ENCODE measurements around the gene THTPA. TPM values are rescaled to one million over a fixed set of nuclear protein-coding genes. Genes with fewer than 3 reads are reported as not detected.
A peak's percentile ranks its signal among the peaks of the same experiment; 100 is the strongest.

The THTPA gene
- total RNA-seq, 1 experiment from 2014 or later, result 20.0 TPM

- H3K27ac Mint-ChIP-seq, result peak overlapping the region; percentile 75
- H3K9me3 Mint-ChIP-seq, result no peaks in the 10 kb centered on the region
- TF ChIP-seq ZSCAN18 (CRISPR knock-in tag; IDR thresholded peaks at IDR 0.05) (no peak), PREB (CRISPR knock-in tag; IDR thresholded peaks at IDR 0.05; ENCODE audit: borderline replicate concordance) (no peak), ESRRA (CRISPR knock-in tag; IDR thresholded peaks at IDR 0.05; ENCODE audit: borderline replicate concordance) (no peak), ZNF232 (CRISPR knock-in tag; IDR thresholded peaks at IDR 0.05) (no peak), RELA (CRISPR knock-in tag; IDR thresholded peaks at IDR 0.05; ENCODE audit: borderline replicate concordance) (no peak), NR3C1 (CRISPR knock-in tag; conservative IDR thresholded peaks at IDR 0.05; ENCODE audit: low read depth) (no peak), MYBL2 (CRISPR knock-in tag; IDR thresholded peaks at IDR 0.05) (no peak), CDX4 (CRISPR knock-in tag; IDR thresholded peaks at IDR 0.05; ENCODE audit: borderline replicate concordance) (no peak), CREB1 (CRISPR knock-in tag; IDR thresholded peaks at IDR 0.05) (no peak), E2F4 (CRISPR knock-in tag; IDR thresholded peaks at IDR 0.05; ENCODE audit: borderline replicate concordance, low read depth) (no peak), ZNF671 (CRISPR knock-in tag; IDR thresholded peaks at IDR 0.05) (no peak), ZMAT4 (CRISPR knock-in tag; IDR thresholded peaks at IDR 0.05) (no peak), CTCF (IDR thresholded peaks at IDR 0.05) (no peak), TEAD4 (CRISPR knock-in tag; IDR thresholded peaks at IDR 0.05) (no peak), ZNF121 (CRISPR knock-in tag; IDR thresholded peaks at IDR 0.05) (no peak)
- TF ChIP-seq, protein P1, sequence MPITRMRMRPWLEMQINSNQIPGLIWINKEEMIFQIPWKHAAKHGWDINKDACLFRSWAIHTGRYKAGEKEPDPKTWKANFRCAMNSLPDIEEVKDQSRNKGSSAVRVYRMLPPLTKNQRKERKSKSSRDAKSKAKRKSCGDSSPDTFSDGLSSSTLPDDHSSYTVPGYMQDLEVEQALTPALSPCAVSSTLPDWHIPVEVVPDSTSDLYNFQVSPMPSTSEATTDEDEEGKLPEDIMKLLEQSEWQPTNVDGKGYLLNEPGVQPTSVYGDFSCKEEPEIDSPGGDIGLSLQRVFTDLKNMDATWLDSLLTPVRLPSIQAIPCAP (CRISPR knock-in tag; IDR thresholded peaks at IDR 0.05), result no peak
- TF ChIP-seq, protein P2, sequence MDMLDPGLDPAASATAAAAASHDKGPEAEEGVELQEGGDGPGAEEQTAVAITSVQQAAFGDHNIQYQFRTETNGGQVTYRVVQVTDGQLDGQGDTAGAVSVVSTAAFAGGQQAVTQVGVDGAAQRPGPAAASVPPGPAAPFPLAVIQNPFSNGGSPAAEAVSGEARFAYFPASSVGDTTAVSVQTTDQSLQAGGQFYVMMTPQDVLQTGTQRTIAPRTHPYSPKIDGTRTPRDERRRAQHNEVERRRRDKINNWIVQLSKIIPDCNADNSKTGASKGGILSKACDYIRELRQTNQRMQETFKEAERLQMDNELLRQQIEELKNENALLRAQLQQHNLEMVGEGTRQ (CRISPR knock-in tag; IDR thresholded peaks at IDR 0.05), result no peak
- TF ChIP-seq, protein P3, sequence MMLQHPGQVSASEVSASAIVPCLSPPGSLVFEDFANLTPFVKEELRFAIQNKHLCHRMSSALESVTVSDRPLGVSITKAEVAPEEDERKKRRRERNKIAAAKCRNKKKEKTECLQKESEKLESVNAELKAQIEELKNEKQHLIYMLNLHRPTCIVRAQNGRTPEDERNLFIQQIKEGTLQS (CRISPR knock-in tag; conservative IDR thresholded peaks at IDR 0.05), result no peak
- peaks cover 18% of the 10 kb centered on the region for H3K36me3 Mint-ChIP-seq
- H3K4me1 Mint-ChIP-seq, result peaks cover 50% of the 10 kb centered on the region
- DNase-seq (ENCODE audit: low spot score) (peak; percentile 62), ATAC-seq (peak; percentile 15)
- peaks cover 2% of the 10 kb centered on the region; the same call in 1 of the 2 replicates for H3K27me3 Mint-ChIP-seq (ENCODE audit: low read depth)
- CTCF ChIA-PET, result interaction anchor here (0.6 to 3.1 kb wide), 21 partner anchors 10 to 342 kb away, joined by 3 to 16 read pairs (median 5); partner anchors contain the start of genes JPH4 and PABPN1
- H3K4me3 Mint-ChIP-seq, result peak overlapping the region; percentile 98
- POLR2A ChIA-PET, result no interaction called here
Observed at GRCh38 chr14:23568600-23569331, 12.7 kb downstream of the THTPA start.
